ENCODE results near the gene IGSF9.

IGSF9 gene

DNA sequence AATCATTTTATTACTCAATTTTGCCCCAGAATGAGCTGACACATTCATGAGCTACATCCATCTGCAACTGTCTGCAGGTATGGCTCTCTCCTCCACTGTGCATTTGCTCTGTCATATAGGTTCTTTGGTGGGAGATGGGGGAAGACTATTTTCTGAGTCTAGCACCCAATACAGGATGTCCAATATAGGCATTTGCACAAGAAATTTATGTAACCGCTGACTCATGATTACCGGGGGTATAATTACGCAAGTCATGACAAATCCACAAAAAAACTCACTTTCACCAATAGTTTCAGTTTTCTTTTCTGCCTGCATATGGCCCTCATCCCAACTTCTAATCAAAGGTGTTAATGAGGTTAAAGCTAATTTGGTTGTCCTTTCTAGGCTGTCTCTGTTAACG, 65.4 kb downstream of the IGSF9 start:
- Histone ChIP-seq H3K9me3 (ENCODE audit: control insufficient read depth in 5 of 5, low read length in 5 of 5) (no peaks in the 10 kb centered on the region), H3K27me3 (ENCODE audit: control insufficient read depth in 5 of 5, insufficient read depth in 4 of 5, low read length in 5 of 5) (no peaks in the 10 kb centered on the region), H3K4me1 (ENCODE audit: control insufficient read depth in 5 of 5, insufficient read depth in 5 of 5, low read length in 5 of 5) (peaks cover 0 to 8% (median 3%) of the 10 kb centered on the region in 5 donors), H3K9ac (ENCODE audit: low read length in 5 of 5) (no peak overlapping the region), H3K27ac (ENCODE audit: low read depth, low read length) (no peak overlapping the region), H3K4me3 (ENCODE audit: low read depth in 1 of 5, low read length in 5 of 5) (no peak overlapping the region), H3K36me3 (ENCODE audit: control insufficient read depth in 5 of 5, insufficient read depth in 5 of 5, low read length in 5 of 5) (no peaks in the 10 kb centered on the region)

DNA sequence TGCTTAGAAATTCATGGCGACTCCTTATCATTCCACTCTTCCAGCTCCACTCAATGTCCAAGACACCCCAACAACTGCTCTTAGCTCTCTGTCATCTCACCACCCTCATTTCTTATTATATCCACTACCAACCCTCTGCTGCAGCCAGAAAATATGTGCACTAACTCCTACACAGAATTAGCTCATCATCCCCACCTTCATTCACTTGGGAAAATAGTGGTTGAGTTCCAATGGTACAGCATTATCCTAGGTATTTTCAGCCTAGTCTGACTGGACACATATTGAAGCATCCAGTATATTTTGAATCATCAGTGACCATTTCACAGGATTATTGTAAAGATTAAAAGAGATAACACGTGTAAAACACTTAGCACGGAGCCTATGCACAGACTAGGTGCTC, 66.3 kb downstream of the IGSF9 start:
- H3K9ac ChIP-seq (ENCODE audit: low read length in 5 of 5) = no peak overlapping the region
- no peaks in the 10 kb centered on the region for H3K36me3 ChIP-seq (ENCODE audit: control insufficient read depth in 5 of 5, insufficient read depth in 5 of 5, low read length in 5 of 5)
- H3K9me3 ChIP-seq (ENCODE audit: control insufficient read depth in 5 of 5, low read length in 5 of 5) = no peaks in the 10 kb centered on the region
- H3K27ac ChIP-seq (ENCODE audit: low read depth, low read length) = no peak overlapping the region
- H3K4me3 ChIP-seq (ENCODE audit: low read depth in 1 of 5, low read length in 5 of 5) = no peak overlapping the region
- peaks cover 0 to 8% (median 3%) of the 10 kb centered on the region in 5 donors for H3K4me1 ChIP-seq (ENCODE audit: control insufficient read depth in 5 of 5, insufficient read depth in 5 of 5, low read length in 5 of 5)
- H3K27me3 ChIP-seq (ENCODE audit: control insufficient read depth in 5 of 5, insufficient read depth in 4 of 5, low read length in 5 of 5) = no peaks in the 10 kb centered on the region

DNA sequence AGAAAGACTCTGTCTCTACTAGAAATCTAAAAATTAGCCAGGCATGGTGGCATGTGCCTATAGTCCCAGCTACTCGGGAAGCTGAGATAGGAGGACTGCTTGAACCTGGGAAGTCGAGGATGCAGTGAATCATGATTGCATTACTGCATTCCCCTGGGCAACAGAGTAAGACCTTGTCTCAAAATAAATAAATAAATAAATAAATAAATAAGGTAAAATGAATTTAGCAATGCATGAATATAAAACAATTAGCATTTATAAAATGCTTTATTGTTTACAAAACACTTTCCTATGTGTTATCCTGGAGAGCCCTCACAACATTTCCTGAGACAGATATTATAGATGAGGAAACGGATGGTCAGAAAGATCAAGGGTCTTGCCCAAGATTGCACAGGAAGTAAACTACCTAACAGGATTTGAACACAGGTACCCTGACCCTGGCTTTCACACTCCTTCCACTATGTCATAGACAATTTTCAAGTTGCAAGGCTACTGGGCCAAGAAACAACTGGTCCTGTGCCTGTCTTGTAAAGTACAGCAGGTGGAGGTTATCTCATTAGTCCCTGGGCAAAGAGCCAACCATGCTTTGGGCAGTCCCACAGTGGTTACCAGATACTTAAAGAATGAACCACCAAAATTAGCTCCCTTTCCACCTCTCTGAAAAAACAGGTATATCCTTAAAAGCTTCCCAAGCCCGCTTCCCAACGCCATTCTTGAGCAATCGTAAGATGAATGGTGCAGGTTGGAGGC, 67.5 kb downstream of the IGSF9 start:
- H3K27me3 ChIP-seq (ENCODE audit: control insufficient read depth in 5 of 5, insufficient read depth in 4 of 5, low read length in 5 of 5) = no peaks in the 10 kb centered on the region
- no peak overlapping the region for H3K9ac ChIP-seq (ENCODE audit: low read length in 5 of 5)
- H3K36me3 ChIP-seq (ENCODE audit: control insufficient read depth in 5 of 5, insufficient read depth in 5 of 5, low read length in 5 of 5) = no peaks in the 10 kb centered on the region
- no peaks in the 10 kb centered on the region for H3K9me3 ChIP-seq (ENCODE audit: control insufficient read depth in 5 of 5, low read length in 5 of 5)
- no peak overlapping the region for H3K27ac ChIP-seq (ENCODE audit: low read depth, low read length)
- no peak overlapping the region for H3K4me3 ChIP-seq (ENCODE audit: low read depth in 1 of 5, low read length in 5 of 5)
- H3K4me1 ChIP-seq (ENCODE audit: control insufficient read depth in 5 of 5, insufficient read depth in 5 of 5, low read length in 5 of 5) = peaks cover 0 to 8% (median 3%) of the 10 kb centered on the region in 5 donors

Measured in subcutaneous abdominal adipose tissue (tissue), 5 donors.